ENCODE measurements around the gene CYP19A1. TPM values are rescaled to one million over a fixed set of nuclear protein-coding genes. Genes with fewer than 3 reads are reported as not detected.

CYP19A1 gene
- total RNA-seq, 1 experiment from 2014 or later = 2.4 TPM

- Histone ChIP-seq H3K36me3 (ENCODE audit: insufficient read depth, low read length) (no peaks in the 10 kb centered on the region), H3K9me3 (ENCODE audit: low read length) (no peaks in the 10 kb centered on the region), H4K20me1 (ENCODE audit: insufficient read depth, low read depth, low read length) (no peaks in the 10 kb centered on the region), H3K4me1 (ENCODE audit: low read length) (no peaks in the 10 kb centered on the region), H3K4me3 (ENCODE audit: low read length) (no peak overlapping the region), H3K27ac (ENCODE audit: low read length) (no peak overlapping the region), H2AFZ (ENCODE audit: low read length) (no peak overlapping the region), H3K27me3 (ENCODE audit: low read length) (no peaks in the 10 kb centered on the region), H3K9ac (ENCODE audit: low read length) (no peak overlapping the region), H3K9me2 (replicated peaks; ENCODE audit: insufficient read depth, low read length) (no peaks in the 10 kb centered on the region), H3K79me2 (ENCODE audit: low read length) (no peaks in the 10 kb centered on the region), H3K4me2 (ENCODE audit: low read depth, low read length, poor library complexity, severe bottlenecking) (no peak overlapping the region)
- no peak for DNase-seq
These were observed 82.9 kb downstream of the CYP19A1 start for GRCh38 chr15:51255533-51255932.

GRCh38 chr15:51253366-51253765 lies 85.0 kb downstream of the CYP19A1 start:
- no peak overlapping the region for H3K27ac ChIP-seq (ENCODE audit: low read length)
- no peak for DNase-seq
- no peaks in the 10 kb centered on the region for H4K20me1 ChIP-seq (ENCODE audit: insufficient read depth, low read depth, low read length)
- H3K4me1 ChIP-seq (ENCODE audit: low read length) = no peaks in the 10 kb centered on the region
- no peaks in the 10 kb centered on the region for H3K27me3 ChIP-seq (ENCODE audit: low read length)
- no peaks in the 10 kb centered on the region for H3K9me3 ChIP-seq (ENCODE audit: low read length)
- H3K4me3 ChIP-seq (ENCODE audit: low read length) = no peak overlapping the region
- H2AFZ ChIP-seq (ENCODE audit: low read length) = no peak overlapping the region
- H3K4me2 ChIP-seq (ENCODE audit: low read depth, low read length, poor library complexity, severe bottlenecking) = no peak overlapping the region
- no peaks in the 10 kb centered on the region for H3K9me2 ChIP-seq (replicated peaks; ENCODE audit: insufficient read depth, low read length)
- H3K36me3 ChIP-seq (ENCODE audit: insufficient read depth, low read length) = no peaks in the 10 kb centered on the region
- H3K79me2 ChIP-seq (ENCODE audit: low read length) = no peaks in the 10 kb centered on the region
- no peak overlapping the region for H3K9ac ChIP-seq (ENCODE audit: low read length)

- DNase-seq = no peak
- H3K4me1 ChIP-seq (ENCODE audit: low read length) = no peaks in the 10 kb centered on the region
- H4K20me1 ChIP-seq (ENCODE audit: insufficient read depth, low read depth, low read length) = no peaks in the 10 kb centered on the region
- H3K9ac ChIP-seq (ENCODE audit: low read length) = no peak overlapping the region
- H3K79me2 ChIP-seq (ENCODE audit: low read length) = no peaks in the 10 kb centered on the region
- H3K27me3 ChIP-seq (ENCODE audit: low read length) = no peaks in the 10 kb centered on the region
- H3K4me3 ChIP-seq (ENCODE audit: low read length) = no peak overlapping the region
- no peak overlapping the region for H2AFZ ChIP-seq (ENCODE audit: low read length)
- H3K36me3 ChIP-seq (ENCODE audit: insufficient read depth, low read length) = no peaks in the 10 kb centered on the region
- no peak overlapping the region for H3K4me2 ChIP-seq (ENCODE audit: low read depth, low read length, poor library complexity, severe bottlenecking)
- H3K9me2 ChIP-seq (replicated peaks; ENCODE audit: insufficient read depth, low read length) = no peaks in the 10 kb centered on the region
- H3K27ac ChIP-seq (ENCODE audit: low read length) = no peak overlapping the region
- H3K9me3 ChIP-seq (ENCODE audit: low read length) = no peaks in the 10 kb centered on the region
These were observed 85.7 kb downstream of the CYP19A1 start for GRCh38 chr15:51252671-51253070.

- no peak overlapping the region for H3K4me3 ChIP-seq (ENCODE audit: low read length)
- H2AFZ ChIP-seq (ENCODE audit: low read length) = no peak overlapping the region
- H3K27me3 ChIP-seq (ENCODE audit: low read length) = no peaks in the 10 kb centered on the region
- H4K20me1 ChIP-seq (ENCODE audit: insufficient read depth, low read depth, low read length) = no peaks in the 10 kb centered on the region
- no peak overlapping the region for H3K27ac ChIP-seq (ENCODE audit: low read length)
- no peak overlapping the region for H3K9ac ChIP-seq (ENCODE audit: low read length)
- no peaks in the 10 kb centered on the region for H3K4me1 ChIP-seq (ENCODE audit: low read length)
- no peaks in the 10 kb centered on the region for H3K9me3 ChIP-seq (ENCODE audit: low read length)
- H3K79me2 ChIP-seq (ENCODE audit: low read length) = no peaks in the 10 kb centered on the region
- H3K9me2 ChIP-seq (replicated peaks; ENCODE audit: insufficient read depth, low read length) = no peaks in the 10 kb centered on the region
- H3K4me2 ChIP-seq (ENCODE audit: low read depth, low read length, poor library complexity, severe bottlenecking) = no peak overlapping the region
- no peaks in the 10 kb centered on the region for H3K36me3 ChIP-seq (ENCODE audit: insufficient read depth, low read length)
- DNase-seq = no peak
These were observed 86.8 kb downstream of the CYP19A1 start for GRCh38 chr15:51251556-51251955.

- no peak overlapping the region for H3K4me2 ChIP-seq (ENCODE audit: low read depth, low read length, poor library complexity, severe bottlenecking)
- H3K9me2 ChIP-seq (replicated peaks; ENCODE audit: insufficient read depth, low read length) = no peaks in the 10 kb centered on the region
- no peaks in the 10 kb centered on the region for H3K27me3 ChIP-seq (ENCODE audit: low read length)
- no peak overlapping the region for H2AFZ ChIP-seq (ENCODE audit: low read length)
- no peak overlapping the region for H3K27ac ChIP-seq (ENCODE audit: low read length)
- no peak overlapping the region for H3K4me3 ChIP-seq (ENCODE audit: low read length)
- H3K9me3 ChIP-seq (ENCODE audit: low read length) = no peaks in the 10 kb centered on the region
- H3K36me3 ChIP-seq (ENCODE audit: insufficient read depth, low read length) = no peaks in the 10 kb centered on the region
- H3K79me2 ChIP-seq (ENCODE audit: low read length) = no peaks in the 10 kb centered on the region
- no peaks in the 10 kb centered on the region for H4K20me1 ChIP-seq (ENCODE audit: insufficient read depth, low read depth, low read length)
- DNase-seq = no peak
- H3K9ac ChIP-seq (ENCODE audit: low read length) = no peak overlapping the region
- no peaks in the 10 kb centered on the region for H3K4me1 ChIP-seq (ENCODE audit: low read length)
These were observed 88.0 kb downstream of the CYP19A1 start for GRCh38 chr15:51250217-51251011.

GRCh38 chr15:51245628-51246027 lies 92.8 kb downstream of the CYP19A1 start:
- Histone ChIP-seq H2AFZ (ENCODE audit: low read length) (no peak overlapping the region), H3K9me3 (ENCODE audit: low read length) (no peaks in the 10 kb centered on the region), H3K4me1 (ENCODE audit: low read length) (peaks cover 7% of the 10 kb centered on the region), H3K27me3 (ENCODE audit: low read length) (no peaks in the 10 kb centered on the region), H3K27ac (ENCODE audit: low read length) (no peak overlapping the region), H3K9me2 (replicated peaks; ENCODE audit: insufficient read depth, low read length) (no peaks in the 10 kb centered on the region), H4K20me1 (ENCODE audit: insufficient read depth, low read depth, low read length) (no peaks in the 10 kb centered on the region), H3K36me3 (ENCODE audit: insufficient read depth, low read length) (no peaks in the 10 kb centered on the region), H3K79me2 (ENCODE audit: low read length) (no peaks in the 10 kb centered on the region), H3K4me3 (ENCODE audit: low read length) (no peak overlapping the region), H3K4me2 (ENCODE audit: low read depth, low read length, poor library complexity, severe bottlenecking) (no peak overlapping the region), H3K9ac (ENCODE audit: low read length) (no peak overlapping the region)
- DNase-seq = no peak

- Histone ChIP-seq H3K79me2 (ENCODE audit: low read length) (no peaks in the 10 kb centered on the region), H3K27me3 (ENCODE audit: low read length) (no peaks in the 10 kb centered on the region), H2AFZ (ENCODE audit: low read length) (no peak overlapping the region), H3K9me2 (replicated peaks; ENCODE audit: insufficient read depth, low read length) (no peaks in the 10 kb centered on the region), H3K4me1 (ENCODE audit: low read length) (peaks cover 8% of the 10 kb centered on the region), H3K27ac (ENCODE audit: low read length) (no peak overlapping the region), H3K4me2 (ENCODE audit: low read depth, low read length, poor library complexity, severe bottlenecking) (peak overlapping the region; percentile 17), H3K9ac (ENCODE audit: low read length) (no peak overlapping the region), H3K36me3 (ENCODE audit: insufficient read depth, low read length) (no peaks in the 10 kb centered on the region), H3K9me3 (ENCODE audit: low read length) (no peaks in the 10 kb centered on the region), H4K20me1 (ENCODE audit: insufficient read depth, low read depth, low read length) (no peaks in the 10 kb centered on the region), H3K4me3 (ENCODE audit: low read length) (no peak overlapping the region)
- no peak for DNase-seq
These were observed 94.0 kb downstream of the CYP19A1 start for GRCh38 chr15:51244423-51244869.

- no peaks in the 10 kb centered on the region for H3K36me3 ChIP-seq (ENCODE audit: insufficient read depth, low read length)
- no peaks in the 10 kb centered on the region for H3K9me3 ChIP-seq (ENCODE audit: low read length)
- no peaks in the 10 kb centered on the region for H3K27me3 ChIP-seq (ENCODE audit: low read length)
- H3K79me2 ChIP-seq (ENCODE audit: low read length) = no peaks in the 10 kb centered on the region
- H3K4me3 ChIP-seq (ENCODE audit: low read length) = no peak overlapping the region
- H2AFZ ChIP-seq (ENCODE audit: low read length) = no peak overlapping the region
- H3K9me2 ChIP-seq (replicated peaks; ENCODE audit: insufficient read depth, low read length) = no peaks in the 10 kb centered on the region
- H3K4me1 ChIP-seq (ENCODE audit: low read length) = peaks cover 12% of the 10 kb centered on the region
- H3K27ac ChIP-seq (ENCODE audit: low read length) = no peak overlapping the region
- no peaks in the 10 kb centered on the region for H4K20me1 ChIP-seq (ENCODE audit: insufficient read depth, low read depth, low read length)
- DNase-seq = no peak
- no peak overlapping the region for H3K9ac ChIP-seq (ENCODE audit: low read length)
- H3K4me2 ChIP-seq (ENCODE audit: low read depth, low read length, poor library complexity, severe bottlenecking) = no peak overlapping the region
These were observed 94.6 kb downstream of the CYP19A1 start for GRCh38 chr15:51243774-51244173.
